Measurements from ENCODE around the gene POU3F1.

The POU3F1 gene

DNA sequence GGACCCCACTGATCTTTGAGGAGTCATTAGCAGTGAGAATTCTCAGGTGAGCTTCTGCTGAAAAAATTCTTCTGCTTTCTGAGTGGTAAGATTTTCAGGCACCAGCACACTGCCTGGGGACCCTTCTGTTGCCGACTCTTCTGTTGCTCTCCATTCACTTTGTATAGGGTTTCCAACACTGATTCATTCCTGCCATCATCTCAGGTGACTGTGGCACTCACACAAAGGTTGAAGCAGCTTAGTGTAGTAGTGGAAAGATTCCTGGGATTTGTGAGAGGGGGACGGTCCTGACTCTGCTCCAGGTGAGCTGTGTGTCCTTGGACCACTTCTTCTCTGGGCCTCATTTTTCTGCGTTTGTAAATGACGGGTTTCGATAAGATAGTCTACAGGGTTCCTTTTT is 24.6 kb downstream of the POU3F1 start:
- no peak for TF ChIP-seq POLR2AphosphoS5 (IDR thresholded peaks at IDR 0.05; ENCODE audit: low read depth)
- no peak for TF ChIP-seq REST (IDR thresholded peaks at IDR 0.05; ENCODE audit: insufficient replicate concordance, low read depth)
- no peak overlapping the region for H3K27ac ChIP-seq (replicated peaks)
- no peak for DNase-seq (ENCODE audit: low read depth in 1 of 2, low spot score in 1 of 2)
- no peak overlapping the region for H3K4me3 ChIP-seq (replicated peaks; ENCODE audit: insufficient read depth, low read length)
- H3K27me3 ChIP-seq (ENCODE audit: insufficient read depth, poor library complexity, severe bottlenecking), result no peaks in the 10 kb centered on the region

- Histone ChIP-seq H3K27ac (replicated peaks) (no peak overlapping the region), H3K4me3 (replicated peaks; ENCODE audit: insufficient read depth, low read length) (no peak overlapping the region), H3K27me3 (ENCODE audit: insufficient read depth, poor library complexity, severe bottlenecking) (no peaks in the 10 kb centered on the region)
- TF ChIP-seq GABPA (IDR thresholded peaks at IDR 0.05; ENCODE audit: low read depth) (no peak), REST (IDR thresholded peaks at IDR 0.05; ENCODE audit: insufficient replicate concordance, low read depth) (no peak), POLR2AphosphoS5 (IDR thresholded peaks at IDR 0.05; ENCODE audit: low read depth) (no peak), SPI1 (IDR thresholded peaks at IDR 0.05; ENCODE audit: borderline replicate concordance, low read depth) (no peak)
- TF ChIP-seq, protein P1, sequence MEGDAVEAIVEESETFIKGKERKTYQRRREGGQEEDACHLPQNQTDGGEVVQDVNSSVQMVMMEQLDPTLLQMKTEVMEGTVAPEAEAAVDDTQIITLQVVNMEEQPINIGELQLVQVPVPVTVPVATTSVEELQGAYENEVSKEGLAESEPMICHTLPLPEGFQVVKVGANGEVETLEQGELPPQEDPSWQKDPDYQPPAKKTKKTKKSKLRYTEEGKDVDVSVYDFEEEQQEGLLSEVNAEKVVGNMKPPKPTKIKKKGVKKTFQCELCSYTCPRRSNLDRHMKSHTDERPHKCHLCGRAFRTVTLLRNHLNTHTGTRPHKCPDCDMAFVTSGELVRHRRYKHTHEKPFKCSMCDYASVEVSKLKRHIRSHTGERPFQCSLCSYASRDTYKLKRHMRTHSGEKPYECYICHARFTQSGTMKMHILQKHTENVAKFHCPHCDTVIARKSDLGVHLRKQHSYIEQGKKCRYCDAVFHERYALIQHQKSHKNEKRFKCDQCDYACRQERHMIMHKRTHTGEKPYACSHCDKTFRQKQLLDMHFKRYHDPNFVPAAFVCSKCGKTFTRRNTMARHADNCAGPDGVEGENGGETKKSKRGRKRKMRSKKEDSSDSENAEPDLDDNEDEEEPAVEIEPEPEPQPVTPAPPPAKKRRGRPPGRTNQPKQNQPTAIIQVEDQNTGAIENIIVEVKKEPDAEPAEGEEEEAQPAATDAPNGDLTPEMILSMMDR (IDR thresholded peaks at IDR 0.05; ENCODE audit: insufficient read depth, low read length), result no peak
- DNase-seq (ENCODE audit: low read depth in 1 of 2, low spot score in 1 of 2), result no peak
These were observed 26.2 kb downstream of the POU3F1 start for GRCh38 chr1:38020396-38020795.

DNA sequence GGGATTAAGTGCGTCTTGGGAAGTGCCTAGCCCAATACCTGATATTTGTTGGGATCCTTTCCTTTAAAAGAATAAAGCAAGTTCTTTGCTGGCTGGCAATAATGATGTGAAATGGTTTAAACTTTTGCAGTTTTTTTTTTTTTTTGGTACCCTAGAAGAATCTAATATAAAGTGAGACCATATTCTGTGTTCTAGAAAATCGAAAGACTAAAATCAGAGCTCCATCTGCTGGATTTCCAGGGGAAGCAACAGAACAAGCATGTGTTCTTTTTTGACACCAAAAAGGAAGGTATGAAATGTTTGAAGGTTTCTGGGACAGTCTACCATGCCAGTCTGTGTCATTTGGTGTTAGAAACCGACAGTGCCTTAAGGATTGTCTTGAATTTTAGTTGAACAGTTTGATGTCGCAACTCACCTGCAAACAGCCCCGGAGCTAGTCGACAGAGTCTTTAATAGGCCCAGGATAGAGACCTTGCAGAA is 27.7 kb downstream of the POU3F1 start:
- H3K27ac ChIP-seq (replicated peaks), result no peak overlapping the region
- H3K4me3 ChIP-seq (replicated peaks; ENCODE audit: insufficient read depth, low read length), result no peak overlapping the region
- TF ChIP-seq, protein P1 (IDR thresholded peaks at IDR 0.05; ENCODE audit: insufficient read depth, low read length), result peak; percentile 52
- TF ChIP-seq POLR2AphosphoS5 (IDR thresholded peaks at IDR 0.05; ENCODE audit: low read depth) (no peak), SPI1 (IDR thresholded peaks at IDR 0.05; ENCODE audit: borderline replicate concordance, low read depth) (no peak)
- DNase-seq (ENCODE audit: low read depth in 1 of 2, low spot score in 1 of 2), result peak in 1 of 2 experiments; percentile 30
- H3K27me3 ChIP-seq (ENCODE audit: insufficient read depth, poor library complexity, severe bottlenecking), result no peaks in the 10 kb centered on the region

- Histone ChIP-seq H3K27ac (replicated peaks) (peak overlapping the region; percentile 14; the same call in 1 of the 2 replicates), H3K4me3 (replicated peaks; ENCODE audit: insufficient read depth, low read length) (no peak overlapping the region), H3K27me3 (ENCODE audit: insufficient read depth, poor library complexity, severe bottlenecking) (no peaks in the 10 kb centered on the region)
- no peak for TF ChIP-seq POLR2AphosphoS5 (IDR thresholded peaks at IDR 0.05; ENCODE audit: low read depth)
- no peak for TF ChIP-seq GABPA (IDR thresholded peaks at IDR 0.05; ENCODE audit: low read depth)
- TF ChIP-seq SPI1 (IDR thresholded peaks at IDR 0.05; ENCODE audit: borderline replicate concordance, low read depth), result no peak
- no peak for TF ChIP-seq REST (IDR thresholded peaks at IDR 0.05; ENCODE audit: insufficient replicate concordance, low read depth)
- TF ChIP-seq, protein P1 (IDR thresholded peaks at IDR 0.05; ENCODE audit: insufficient read depth, low read length), result no peak
- DNase-seq (ENCODE audit: low read depth in 1 of 2, low spot score in 1 of 2), result no peak
These were observed 30.4 kb downstream of the POU3F1 start for GRCh38 chr1:38015978-38016725.
